Measurements from ENCODE around the gene DOC2B. TPM values are rescaled to one million over a fixed set of nuclear protein-coding genes. Genes with fewer than 3 reads are reported as not detected.

DOC2B gene
- total and polyA plus RNA-seq, 2 of the 8 experiments (the other 6 are each of a cell fraction or from before 2014, with no cell fraction given) = 1.3 to 3.3 TPM

GRCh38 chr17:160336-160735 is 21.1 kb downstream of the DOC2B start:
- H3K36me3 ChIP-seq (ENCODE audit: control insufficient read depth in 2 of 4, insufficient read depth in 4 of 4, low read length in 3 of 4) = no peaks in the 10 kb centered on the region
- no peak for FAIRE-seq
- 92% methylated on average over 10 of the region's 13 CpGs; no CpG with 5 or more reads in 1 of the 2 experiments for WGBS, 2 experiments (ENCODE audit: extremely low coverage in 1 of 2, insufficient coverage in 1 of 2, insufficient read length in 1 of 2, insufficient replicate concordance in 2 of 2, low coverage in 1 of 2, low lambda C conversion rate in 2 of 2, missing lambda C conversion rate in 1 of 2)

More at GRCh38 chr17:160336-160735, 21.1 kb downstream of the DOC2B start:
- POLR2A ChIA-PET (ENCODE audit: partially characterized antibody) = no interaction called here
- H3K27me3 ChIP-seq (replicated peaks in 1 of 4; ENCODE audit: control insufficient read depth in 3 of 4, extremely low read depth in 1 of 4, insufficient read depth in 3 of 4, low read length in 3 of 4) = no peaks in the 10 kb centered on the region
- H3K56ac ChIP-seq (replicated peaks; ENCODE audit: insufficient read length, low read depth, low read length) = no peak overlapping the region
- H4K5ac ChIP-seq (ENCODE audit: insufficient read length, low read depth, low read length) = no peak overlapping the region
- no peak overlapping the region for H3K14ac ChIP-seq (ENCODE audit: insufficient read length)
- no peak overlapping the region for H3K4me2 ChIP-seq (ENCODE audit: insufficient read depth in 1 of 2, low read depth in 2 of 2, low read length in 2 of 2)
- no peak overlapping the region for H3K27ac ChIP-seq (ENCODE audit: low read depth, low read length)
- H3K4me1 ChIP-seq (replicated peaks in 1 of 4; ENCODE audit: control insufficient read depth in 3 of 4, insufficient read depth in 4 of 4, low read length in 3 of 4) = no peaks in the 10 kb centered on the region; a peak in 1 of 7 replicates
- H3K18ac ChIP-seq (ENCODE audit: extremely low read depth, low read length) = no peak overlapping the region
- DNase-seq (ENCODE audit: low read depth in 1 of 2, low spot score in 2 of 2) = no peak
- no peaks in the 10 kb centered on the region for H3K79me1 ChIP-seq (ENCODE audit: low read depth, low read length)
- no peak overlapping the region for H4K8ac ChIP-seq (ENCODE audit: extremely low read depth, insufficient read depth, low read length)
- no peak overlapping the region for H2AK5ac ChIP-seq (ENCODE audit: low read depth, low read length)
- H2BK12ac ChIP-seq (ENCODE audit: low read depth, low read length) = no peak overlapping the region
- no peaks in the 10 kb centered on the region for H3K9me3 ChIP-seq (ENCODE audit: insufficient read depth in 2 of 2, low read depth in 1 of 2, low read length in 1 of 2)
- H3K79me2 ChIP-seq (ENCODE audit: control insufficient read depth in 1 of 2, insufficient read depth in 2 of 2, low read length in 2 of 2) = no peaks in the 10 kb centered on the region
- H2BK20ac ChIP-seq (ENCODE audit: low read length) = no peak overlapping the region
- no peak overlapping the region for H4K91ac ChIP-seq (replicated peaks; ENCODE audit: insufficient read length, low read length)
- no peak for TF ChIP-seq ZNF274 (IDR thresholded peaks at IDR 0.05; ENCODE audit: borderline replicate concordance, extremely low read depth, low read length)
- no peak overlapping the region for H2BK120ac ChIP-seq (replicated peaks; ENCODE audit: low read depth, low read length)
- H2BK15ac ChIP-seq (ENCODE audit: low read length) = no peak overlapping the region
- CTCF ChIA-PET (ENCODE audit: partially characterized antibody) = interaction anchor here (1.0 to 3.5 kb wide), 3 partner anchors 11 to 150 kb away, joined by 4 to 20 read pairs (median 7); no protein-coding TSS in a partner anchor
- no peak overlapping the region for H3K23ac ChIP-seq (ENCODE audit: insufficient read length)
- H3K23me2 ChIP-seq (ENCODE audit: low read depth, low read length) = no peaks in the 10 kb centered on the region
- H3K9ac ChIP-seq (replicated peaks in 1 of 4; ENCODE audit: extremely low read depth in 1 of 4, low read depth in 3 of 4, low read length in 3 of 4) = no peak overlapping the region
- no peak overlapping the region for H2BK5ac ChIP-seq (ENCODE audit: low read depth, low read length)
- H3K4me3 ChIP-seq (ENCODE audit: extremely low read depth in 1 of 4, insufficient read depth in 2 of 4, low read depth in 3 of 4, low read length in 4 of 4) = no peak overlapping the region
- H4K20me1 ChIP-seq (replicated peaks in 1 of 2; ENCODE audit: control insufficient read depth in 1 of 2, insufficient read depth in 2 of 2, low read length in 2 of 2) = peaks cover 0 to 2% of the 10 kb centered on the region in 2 experiments
- no peak overlapping the region for H2AFZ ChIP-seq (ENCODE audit: low read length)
- H3K4ac ChIP-seq (replicated peaks; ENCODE audit: insufficient read length, low read depth, low read length) = no peak overlapping the region

Data from H1 (cell line).